Activated T-cell treated with anti-CD3 and anti-CD28 coated beads, Interleukin-2, amount 50 U/mL, for 72 hours (primary cell): Measurements from ENCODE around the gene PTPRK. TPM values are rescaled to one million over a fixed set of nuclear protein-coding genes. Genes with fewer than 3 reads are reported as not detected.

Source experiments
- ATAC-seq, 2 donors: fragments of 150-1000 bp; cut with Tn5 transposase; replicated peaks in 1 of 2; 2 replicates each; pipeline ENCODE4 v1.10.0; 2021; ENCODE audit warnings: moderate library complexity in 2 of 2, mild to moderate bottlenecking in 1 of 2
- DNase-seq, 2 donors: peaks; one replicate each; pipeline ENCODE4 v3.0.0; 2021 to 2022; ENCODE audit warnings: mixed read lengths in 1 of 2
- H3K27ac Mint-ChIP-seq: one replicate; pipeline ENCODE4 v1.8.0; 2022; ENCODE audit warnings: mild to moderate bottlenecking, moderate library complexity, mixed read lengths
- H3K27me3 Mint-ChIP-seq: one replicate; pipeline ENCODE4 v1.8.0; 2022; ENCODE audit warnings: low read depth, mixed read lengths
- H3K36me3 Mint-ChIP-seq, 2 donors: one replicate each; pipeline ENCODE4 v1.8.0; 2022; ENCODE audit warnings: mixed read lengths in 2 of 2, mild to moderate bottlenecking in 1 of 2; ENCODE audit not compliant: insufficient read depth in 2 of 2
- H3K4me1 Mint-ChIP-seq: one replicate; pipeline ENCODE4 v1.8.0; 2022; ENCODE audit warnings: low read depth, mixed read lengths
- H3K4me3 Mint-ChIP-seq, 2 donors: one replicate each; pipeline ENCODE4 v1.8.0; 2022; ENCODE audit warnings: mild to moderate bottlenecking in 2 of 2, mixed read lengths in 2 of 2, moderate library complexity in 2 of 2
- H3K9me3 Mint-ChIP-seq, 2 donors: one replicate each; pipeline ENCODE4 v1.8.0; 2022; ENCODE audit warnings: mixed read lengths in 2 of 2
- total RNA-seq, 2 donors: library from RNA; stranded (reverse); gene quantifications; one replicate each; pipeline ENCODE4 v1.2.3, GENCODE V29; 2022

The PTPRK gene
- total RNA-seq, 2 donors from 2014 or later, result 3.8 to 6.4 TPM

DNA sequence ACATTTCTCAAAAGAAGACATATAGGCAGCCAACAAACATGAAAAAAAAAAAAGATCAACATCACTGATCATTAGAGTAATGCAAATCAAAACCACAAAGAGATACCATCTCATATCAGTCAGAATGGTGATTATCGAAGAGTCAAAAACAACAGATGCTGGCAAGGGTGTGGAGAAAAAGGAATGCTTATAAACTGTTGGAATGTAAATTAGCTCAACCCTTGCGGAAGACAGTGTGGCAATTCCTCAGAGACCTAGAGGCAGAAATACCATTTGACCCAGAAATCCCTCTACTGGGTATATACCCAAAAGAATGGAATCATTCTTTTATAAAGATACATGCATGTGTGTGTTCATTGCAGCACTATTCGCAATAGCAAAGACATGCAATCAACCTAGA lies 315.8 kb downstream of the PTPRK start:
- H3K36me3 Mint-ChIP-seq, result peaks cover 0 to 4% of the 10 kb centered on the region in 2 donors

DNA sequence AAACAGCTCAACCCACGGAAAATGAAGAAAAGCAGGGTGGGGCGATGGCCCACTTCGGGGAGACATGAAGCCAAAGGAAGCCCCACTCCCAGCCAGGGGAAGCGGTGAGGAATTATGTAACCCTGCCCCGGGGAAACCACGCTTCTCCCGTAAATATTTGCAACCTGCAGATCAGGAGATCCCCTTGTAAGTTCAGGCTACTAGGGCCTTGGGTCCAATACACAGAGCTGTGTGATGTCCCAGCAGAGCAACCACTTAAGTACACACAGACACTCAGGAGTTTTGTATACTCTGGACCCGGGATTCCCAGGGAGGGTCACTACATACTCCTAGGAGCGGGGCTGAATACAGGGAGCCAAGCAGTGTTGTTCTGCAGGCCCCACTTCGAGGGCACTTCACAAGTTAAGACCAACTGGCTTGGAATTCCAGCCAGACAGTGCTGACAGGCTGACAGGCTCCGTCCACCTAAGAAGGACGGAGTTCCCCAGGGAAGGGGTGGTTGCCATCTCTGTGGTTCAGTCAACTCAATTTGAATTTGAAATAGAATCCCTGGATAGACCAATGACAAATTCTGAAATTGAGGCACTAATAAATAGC lies 318.1 kb downstream of the PTPRK start:
- no peak for ATAC-seq
- Mint-ChIP-seq H3K4me1 (no peaks in the 10 kb centered on the region), H3K9me3 (peaks cover 3 to 7% of the 10 kb centered on the region in 2 donors)

More for the DNA sequence above, 315.8 kb downstream of the PTPRK start:
- ATAC-seq (no peak), DNase-seq (no peak)
- no peak overlapping the region for H3K4me3 Mint-ChIP-seq
- H3K27me3 Mint-ChIP-seq, result no peaks in the 10 kb centered on the region
- H3K9me3 Mint-ChIP-seq, result peaks cover 3 to 7% of the 10 kb centered on the region in 2 donors
- no peak overlapping the region for H3K27ac Mint-ChIP-seq
- no peaks in the 10 kb centered on the region for H3K4me1 Mint-ChIP-seq

DNA sequence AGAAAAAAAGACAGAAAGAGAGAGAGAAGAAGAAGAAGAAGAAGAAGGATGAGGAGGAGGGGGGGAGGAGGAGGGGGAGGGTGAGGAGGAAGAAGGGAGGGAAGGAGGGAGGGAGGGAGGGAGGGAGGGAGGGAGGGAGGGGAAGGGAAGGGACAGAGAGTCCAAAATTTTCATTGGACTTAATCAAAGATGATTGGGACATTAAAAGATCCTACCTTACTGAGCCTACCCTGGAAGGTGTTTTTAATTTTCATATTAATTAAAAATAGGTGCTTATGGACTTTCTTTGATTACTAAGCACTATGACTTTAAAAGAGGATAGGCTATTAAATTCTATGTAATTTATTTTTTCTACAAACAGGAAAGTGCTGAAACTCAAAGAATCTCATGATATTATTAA lies 319.6 kb downstream of the PTPRK start:
- no peak for ATAC-seq

More for the DNA sequence above, 318.1 kb downstream of the PTPRK start:
- Mint-ChIP-seq H3K27me3 (no peaks in the 10 kb centered on the region), H3K4me3 (no peak overlapping the region), H3K36me3 (peaks cover 0 to 4% of the 10 kb centered on the region in 2 donors), H3K27ac (no peak overlapping the region)
- no peak for DNase-seq

DNA sequence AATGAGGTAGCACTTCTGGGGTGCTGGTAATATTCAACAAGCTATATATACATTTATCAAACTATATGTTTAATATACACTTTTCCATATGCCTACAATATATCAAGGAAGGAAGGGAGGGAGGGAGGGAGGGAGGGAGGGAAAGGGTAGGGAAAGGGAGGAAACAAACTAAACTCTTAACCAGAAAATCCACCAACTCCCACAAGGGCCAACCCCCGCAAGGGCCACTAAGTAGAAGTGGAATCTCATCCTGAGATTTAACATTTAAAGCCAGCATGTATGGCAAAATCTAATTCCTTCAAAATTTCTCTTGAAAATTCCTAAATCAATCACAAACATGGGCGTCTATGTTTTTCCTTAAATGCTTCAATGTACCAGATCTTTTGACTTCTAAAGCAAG lies 320.9 kb downstream of the PTPRK start:
- H3K9me3 Mint-ChIP-seq, result peaks cover 0 to 8% of the 10 kb centered on the region in 2 donors
- no peak for DNase-seq
- ATAC-seq, result no peak

More for the DNA sequence above, 319.6 kb downstream of the PTPRK start:
- H3K27ac Mint-ChIP-seq, result no peak overlapping the region
- H3K36me3 Mint-ChIP-seq, result peaks cover 0 to 4% of the 10 kb centered on the region in 2 donors
- H3K4me3 Mint-ChIP-seq, result no peak overlapping the region
- H3K4me1 Mint-ChIP-seq, result no peaks in the 10 kb centered on the region
- DNase-seq, result no peak
- no peaks in the 10 kb centered on the region for H3K27me3 Mint-ChIP-seq
- H3K9me3 Mint-ChIP-seq, result peaks cover 3 to 8% of the 10 kb centered on the region in 2 donors

DNA sequence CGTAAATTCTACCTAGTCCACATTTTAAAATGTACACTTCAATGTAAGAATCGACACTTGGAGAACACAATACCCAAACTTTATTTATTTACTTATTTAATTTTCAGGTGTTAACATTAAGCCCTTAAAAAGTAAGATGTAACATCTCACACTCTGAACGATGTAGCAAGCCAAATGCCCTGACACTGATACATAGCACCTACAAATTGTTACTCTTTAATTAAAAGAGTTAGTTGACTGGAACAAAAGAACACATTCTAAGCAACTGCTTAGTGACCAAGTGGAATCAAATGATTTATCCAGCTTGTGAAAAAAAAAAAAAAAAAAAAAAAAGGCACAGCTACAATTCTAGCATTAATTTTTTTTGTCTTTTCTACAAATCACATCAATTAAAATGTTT lies 327.4 kb downstream of the PTPRK start:
- H3K27ac Mint-ChIP-seq, result no peak overlapping the region
- no peak for DNase-seq
- H3K27me3 Mint-ChIP-seq, result no peaks in the 10 kb centered on the region
- ATAC-seq, result no peak
- no peaks in the 10 kb centered on the region for H3K4me1 Mint-ChIP-seq
- H3K36me3 Mint-ChIP-seq, result no peaks in the 10 kb centered on the region
- peaks cover 0 to 2% of the 10 kb centered on the region in 2 donors for H3K9me3 Mint-ChIP-seq
- no peak overlapping the region for H3K4me3 Mint-ChIP-seq

More for the DNA sequence above, 320.9 kb downstream of the PTPRK start:
- Mint-ChIP-seq H3K27me3 (no peaks in the 10 kb centered on the region), H3K27ac (no peak overlapping the region), H3K4me3 (no peak overlapping the region), H3K4me1 (no peaks in the 10 kb centered on the region), H3K36me3 (no peaks in the 10 kb centered on the region)

DNA sequence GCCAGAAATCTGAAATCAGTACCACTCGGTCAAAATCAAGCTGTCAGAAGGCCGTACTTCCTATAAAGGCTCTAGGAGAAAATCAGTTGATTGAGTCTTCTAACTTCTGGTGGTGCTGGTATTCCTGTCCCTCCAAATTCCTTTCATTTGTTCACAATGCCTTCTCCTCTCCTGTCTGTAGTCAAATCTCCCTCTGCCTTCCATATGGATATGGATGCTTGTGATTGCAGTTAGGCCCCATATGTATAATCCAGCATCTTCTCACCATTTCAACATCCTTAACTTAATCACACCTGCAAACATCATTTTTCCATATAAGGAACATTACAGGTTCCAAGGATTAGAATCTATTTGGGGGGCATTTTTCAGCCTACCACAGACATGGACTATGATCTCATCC lies 331.7 kb downstream of the PTPRK start:
- ATAC-seq (no peak), DNase-seq (no peak)
- H3K27ac Mint-ChIP-seq, result no peak overlapping the region
- H3K27me3 Mint-ChIP-seq, result no peaks in the 10 kb centered on the region
- H3K9me3 Mint-ChIP-seq, result no peaks in the 10 kb centered on the region
- H3K36me3 Mint-ChIP-seq, result no peaks in the 10 kb centered on the region
- H3K4me3 Mint-ChIP-seq, result no peak overlapping the region
- H3K4me1 Mint-ChIP-seq, result no peaks in the 10 kb centered on the region

DNA sequence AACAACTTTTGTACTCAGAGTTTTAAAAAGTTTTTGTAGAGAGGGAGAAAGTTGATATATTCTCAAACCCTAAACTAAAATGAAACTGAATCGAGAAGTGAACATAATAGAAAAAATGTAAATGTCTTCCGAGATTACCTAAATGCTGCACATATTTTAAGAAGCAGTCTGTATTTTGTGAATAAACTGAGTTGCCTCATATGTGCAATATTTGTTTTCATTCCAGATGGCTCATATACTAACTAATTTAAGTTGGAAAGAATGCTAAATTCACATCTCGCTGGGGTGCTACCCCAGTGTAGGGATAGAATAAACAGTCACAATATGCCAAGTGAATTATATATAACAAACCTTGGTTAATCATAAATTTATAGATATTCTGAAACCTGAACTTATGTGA lies 333.7 kb downstream of the PTPRK start:
- H3K9me3 Mint-ChIP-seq, result no peaks in the 10 kb centered on the region
- no peak for ATAC-seq
- no peaks in the 10 kb centered on the region for H3K27me3 Mint-ChIP-seq
- H3K4me1 Mint-ChIP-seq, result no peaks in the 10 kb centered on the region
- no peak for DNase-seq
- no peaks in the 10 kb centered on the region for H3K36me3 Mint-ChIP-seq
- H3K4me3 Mint-ChIP-seq, result no peak overlapping the region
- no peak overlapping the region for H3K27ac Mint-ChIP-seq

DNA sequence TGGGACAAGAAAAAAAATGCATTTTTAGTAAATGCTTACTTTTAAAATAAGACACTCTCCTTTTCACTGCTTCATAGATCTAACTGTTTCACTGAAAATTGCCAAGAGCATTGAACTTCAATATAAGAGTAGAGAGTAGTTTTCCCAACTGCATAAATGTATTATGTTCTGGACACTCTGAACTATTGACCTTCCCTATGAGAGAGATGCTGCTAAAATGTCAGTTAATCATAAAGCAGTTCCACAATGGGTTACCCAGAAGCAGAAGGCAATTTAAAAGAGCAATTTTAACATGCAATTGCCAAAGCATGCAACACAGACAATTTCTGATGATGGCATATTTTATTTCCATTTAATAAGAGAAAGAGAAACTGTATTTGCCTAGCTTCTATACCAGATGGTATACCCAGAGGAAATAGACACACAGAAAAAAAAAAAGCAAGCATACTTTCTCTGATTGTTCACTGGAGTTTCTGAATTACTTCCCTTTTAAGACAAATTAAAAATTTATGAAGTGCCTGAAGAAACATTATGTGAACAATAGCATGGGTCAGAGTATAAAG lies 340.4 kb downstream of the PTPRK start:
- ATAC-seq (no peak), DNase-seq (no peak)
- H3K4me3 Mint-ChIP-seq, result no peak overlapping the region
- no peaks in the 10 kb centered on the region for H3K9me3 Mint-ChIP-seq
- H3K36me3 Mint-ChIP-seq, result no peaks in the 10 kb centered on the region
- peaks cover 7% of the 10 kb centered on the region for H3K4me1 Mint-ChIP-seq
- H3K27ac Mint-ChIP-seq, result no peak overlapping the region
- no peaks in the 10 kb centered on the region for H3K27me3 Mint-ChIP-seq

DNA sequence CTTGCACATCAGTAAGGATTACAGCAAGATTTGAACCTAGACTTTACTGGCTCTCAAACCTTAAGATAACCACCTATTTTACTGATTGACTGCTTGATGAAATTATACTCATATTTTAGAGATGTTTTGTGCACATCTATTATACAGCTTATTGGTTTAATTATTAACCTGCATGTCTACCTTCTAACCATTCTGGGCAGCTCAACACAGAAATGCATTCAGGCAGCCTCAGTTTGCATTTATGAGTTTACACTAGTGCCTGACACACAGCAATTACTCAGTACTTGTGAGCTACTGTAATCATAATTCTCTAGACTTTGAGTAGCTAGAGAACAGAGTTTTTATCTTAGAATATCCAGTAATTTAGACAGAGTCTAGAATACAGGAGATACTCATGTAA lies 345.7 kb downstream of the PTPRK start:
- no peak overlapping the region for H3K4me3 Mint-ChIP-seq
- peaks cover 13% of the 10 kb centered on the region for H3K4me1 Mint-ChIP-seq
- no peak overlapping the region for H3K27ac Mint-ChIP-seq
- ATAC-seq (no peak), DNase-seq (no peak)
- H3K36me3 Mint-ChIP-seq, result no peaks in the 10 kb centered on the region
- H3K9me3 Mint-ChIP-seq, result no peaks in the 10 kb centered on the region
- H3K27me3 Mint-ChIP-seq, result no peaks in the 10 kb centered on the region

DNA sequence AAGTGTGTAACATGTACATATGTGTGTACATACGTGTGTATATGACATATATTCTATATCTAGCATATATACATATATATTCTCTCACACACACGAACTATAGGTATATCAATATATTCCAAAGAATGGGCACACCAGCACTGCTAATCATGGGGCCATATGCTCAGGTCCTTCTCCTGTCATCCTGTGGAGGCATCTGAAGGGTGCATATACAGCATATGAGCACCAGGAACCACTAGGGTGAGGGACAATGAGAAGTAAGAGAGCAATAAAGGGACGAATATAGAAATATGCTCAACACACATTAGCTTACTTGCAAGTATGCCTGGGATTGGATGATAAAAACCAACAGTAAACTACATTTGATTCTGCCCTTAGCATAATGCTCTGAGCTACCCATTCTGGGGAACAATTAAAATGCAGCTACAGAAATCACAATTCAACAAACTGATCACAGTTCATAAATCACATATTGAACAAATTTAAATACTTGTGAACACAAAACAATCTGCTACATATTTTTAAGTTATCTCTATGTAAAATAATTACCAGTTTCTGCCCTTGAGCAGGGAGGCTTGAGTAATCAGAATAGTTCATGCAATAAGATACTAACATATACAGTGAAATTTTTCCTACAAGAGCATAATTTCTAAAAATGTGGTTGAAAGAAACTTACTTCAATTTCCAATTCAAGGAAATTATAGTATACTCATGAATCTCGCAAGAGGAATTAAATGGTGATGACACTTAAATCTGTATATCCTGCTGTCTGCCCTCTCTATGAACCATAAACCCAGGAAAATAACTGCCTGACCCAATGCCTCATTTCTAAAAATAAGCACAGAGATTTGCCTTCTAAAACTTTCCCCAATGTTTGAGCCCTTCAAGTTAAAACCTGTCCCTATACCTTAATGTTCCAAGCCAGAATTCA lies 347.4 kb downstream of the PTPRK start:
- no peaks in the 10 kb centered on the region for H3K9me3 Mint-ChIP-seq
- DNase-seq, result no peak
- H3K4me1 Mint-ChIP-seq, result peaks cover 13% of the 10 kb centered on the region
- ATAC-seq, result no peak
- no peak overlapping the region for H3K4me3 Mint-ChIP-seq
- H3K27ac Mint-ChIP-seq, result no peak overlapping the region
- H3K27me3 Mint-ChIP-seq, result no peaks in the 10 kb centered on the region
- no peaks in the 10 kb centered on the region for H3K36me3 Mint-ChIP-seq

DNA sequence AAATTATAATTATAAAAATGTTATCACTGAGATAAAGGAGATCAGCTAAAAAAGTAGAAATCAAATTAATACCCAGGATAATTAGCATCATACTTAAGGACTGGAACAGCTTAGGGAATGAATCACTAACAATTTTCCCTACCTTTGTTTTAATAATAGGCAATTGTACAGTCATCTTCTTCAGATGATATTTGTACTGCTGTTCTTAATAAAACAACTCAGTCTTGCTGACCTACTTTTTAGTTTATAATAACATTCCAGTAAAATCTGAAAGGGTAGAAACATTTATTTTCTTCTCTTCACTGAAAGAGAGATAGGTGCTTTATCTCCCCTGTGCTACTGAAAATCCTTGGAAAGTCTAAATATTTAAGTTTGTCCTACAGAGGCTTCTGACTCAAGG lies 348.3 kb downstream of the PTPRK start:
- ATAC-seq, result no peak
- no peaks in the 10 kb centered on the region for H3K9me3 Mint-ChIP-seq
- H3K27me3 Mint-ChIP-seq, result no peaks in the 10 kb centered on the region

DNA sequence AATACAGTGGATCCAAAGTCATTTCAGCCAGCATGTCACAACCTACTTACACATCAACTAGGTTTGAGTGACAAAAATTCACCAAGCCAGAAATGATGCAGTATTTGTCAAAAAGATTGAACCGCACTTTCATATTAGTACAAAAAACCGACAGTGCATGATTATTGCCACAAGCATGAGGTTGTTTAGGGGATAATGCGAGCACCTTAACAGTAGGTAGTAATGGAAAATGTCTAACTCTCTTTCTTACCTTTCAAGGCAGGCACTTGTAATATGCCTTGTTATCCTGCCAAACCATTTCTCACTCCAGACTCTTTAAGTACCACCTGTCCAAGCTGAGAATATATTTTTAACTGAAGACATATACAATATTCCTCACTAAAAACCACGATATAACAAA lies 349.2 kb downstream of the PTPRK start:
- Mint-ChIP-seq H3K27ac (no peak overlapping the region), H3K36me3 (no peaks in the 10 kb centered on the region), H3K9me3 (no peaks in the 10 kb centered on the region), H3K4me1 (peaks cover 6% of the 10 kb centered on the region), H3K4me3 (no peak overlapping the region), H3K27me3 (no peaks in the 10 kb centered on the region)
- DNase-seq, result no peak
- no peak for ATAC-seq

More for the DNA sequence above, 348.3 kb downstream of the PTPRK start:
- H3K4me1 Mint-ChIP-seq, result peaks cover 13% of the 10 kb centered on the region
- no peak for DNase-seq
- no peak overlapping the region for H3K27ac Mint-ChIP-seq
- H3K36me3 Mint-ChIP-seq, result no peaks in the 10 kb centered on the region
- H3K4me3 Mint-ChIP-seq, result no peak overlapping the region

DNA sequence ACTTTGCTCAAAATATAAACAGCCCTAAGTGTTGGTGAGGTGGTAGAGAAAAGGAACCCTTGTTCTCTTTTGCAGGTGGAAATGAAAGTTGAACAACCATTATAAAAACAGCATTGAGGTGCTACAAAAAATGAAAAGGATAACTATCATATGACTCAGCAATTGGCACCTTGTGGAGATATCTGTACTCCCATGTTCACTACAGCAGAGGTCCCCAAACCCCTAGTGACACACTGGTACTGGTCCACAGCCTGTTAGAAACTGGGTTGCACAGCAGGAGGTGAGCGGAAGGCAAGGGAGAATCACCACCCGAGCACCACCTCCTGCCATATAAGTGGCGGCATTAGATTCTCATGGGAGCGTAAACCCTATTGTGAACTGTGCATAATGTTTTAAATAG lies 352.2 kb downstream of the PTPRK start:
- ATAC-seq (no peak), DNase-seq (no peak)
- H3K36me3 Mint-ChIP-seq, result no peaks in the 10 kb centered on the region
- H3K9me3 Mint-ChIP-seq, result no peaks in the 10 kb centered on the region
- no peak overlapping the region for H3K4me3 Mint-ChIP-seq
- peaks cover 6% of the 10 kb centered on the region for H3K4me1 Mint-ChIP-seq
- H3K27ac Mint-ChIP-seq, result no peak overlapping the region
- no peaks in the 10 kb centered on the region for H3K27me3 Mint-ChIP-seq
